Limb (tissue), 2 donors: ENCODE data around the gene POU1F1.
"Not testable (repeated sequence)": the region's sequence is repeated elsewhere in the genome, so short reads cannot be mapped to it uniquely, and the experiment has no call there.

Source experiments
- DNase-seq, 2 donors: peaks; one replicate each; pipeline ENCODE4 v3.0.0-alpha.2; 2016; ENCODE audit errors: extremely low spot score in 2 of 2

POU1F1 gene

GRCh38 chr3:87250009-87250408 is 26.4 kb downstream of the POU1F1 start:
- no peak for DNase-seq

- no peak for DNase-seq
Observed at GRCh38 chr3:87248831-87249230, 27.6 kb downstream of the POU1F1 start.

- DNase-seq = not testable (repeated sequence)
Observed at GRCh38 chr3:87248231-87248630, 28.2 kb downstream of the POU1F1 start.

GRCh38 chr3:87247430-87247773 is 29.0 kb downstream of the POU1F1 start:
- DNase-seq = no peak

GRCh38 chr3:87246662-87247429 is 29.5 kb downstream of the POU1F1 start:
- no peak for DNase-seq

- DNase-seq = no peak
Observed at GRCh38 chr3:87236093-87236492, 40.3 kb downstream of the POU1F1 start.

- no peak for DNase-seq
Observed at GRCh38 chr3:87233805-87234204, 42.6 kb downstream of the POU1F1 start.

GRCh38 chr3:87229113-87229512 is 47.3 kb downstream of the POU1F1 start:
- DNase-seq = no peak

- DNase-seq = no peak
Observed at GRCh38 chr3:87228316-87228715, 48.1 kb downstream of the POU1F1 start.

- no peak for DNase-seq
Observed at GRCh38 chr3:87227835-87228144, 48.6 kb downstream of the POU1F1 start.

GRCh38 chr3:87227104-87227834 is 49.1 kb downstream of the POU1F1 start, which contains the start of gene CHMP2B:
Gene CHMP2B, plus strand, starts transcription at chr3:87227309. Its CDS starts 214 bp downstream, at chr3:87227523.
- peak; percentile 90 to 95 for DNase-seq

GRCh38 chr3:87225659-87226058 is 50.7 kb downstream of the POU1F1 start:
- peak in 1 of 2 donors; percentile 45 for DNase-seq

- no peak for DNase-seq
Observed at GRCh38 chr3:87219611-87220010, 56.8 kb downstream of the POU1F1 start.

GRCh38 chr3:87218560-87218959 is 57.8 kb downstream of the POU1F1 start:
- no peak for DNase-seq
